ENCODE data around the gene CPS1.

DNA sequence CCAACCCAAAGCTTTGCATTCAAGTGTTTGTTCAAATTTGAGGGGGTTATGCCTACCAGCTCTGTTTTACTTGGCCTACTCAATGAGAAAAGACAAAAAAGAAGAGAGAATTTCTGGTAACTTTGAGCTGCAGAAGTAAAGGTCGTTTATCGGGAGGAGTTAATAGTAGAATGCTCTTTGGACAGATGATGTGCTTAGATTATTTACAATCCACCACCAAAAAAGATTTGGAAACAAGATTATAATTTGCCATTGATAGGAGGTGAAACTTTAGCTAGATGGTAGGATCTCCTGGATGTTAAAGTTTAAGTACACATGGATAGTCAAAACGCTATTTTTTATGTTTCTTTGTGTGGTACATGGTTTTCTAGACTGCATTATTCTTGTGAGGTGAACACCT is 24.9 kb upstream of the CPS1 start:
- TF ChIP-seq, protein P1, sequence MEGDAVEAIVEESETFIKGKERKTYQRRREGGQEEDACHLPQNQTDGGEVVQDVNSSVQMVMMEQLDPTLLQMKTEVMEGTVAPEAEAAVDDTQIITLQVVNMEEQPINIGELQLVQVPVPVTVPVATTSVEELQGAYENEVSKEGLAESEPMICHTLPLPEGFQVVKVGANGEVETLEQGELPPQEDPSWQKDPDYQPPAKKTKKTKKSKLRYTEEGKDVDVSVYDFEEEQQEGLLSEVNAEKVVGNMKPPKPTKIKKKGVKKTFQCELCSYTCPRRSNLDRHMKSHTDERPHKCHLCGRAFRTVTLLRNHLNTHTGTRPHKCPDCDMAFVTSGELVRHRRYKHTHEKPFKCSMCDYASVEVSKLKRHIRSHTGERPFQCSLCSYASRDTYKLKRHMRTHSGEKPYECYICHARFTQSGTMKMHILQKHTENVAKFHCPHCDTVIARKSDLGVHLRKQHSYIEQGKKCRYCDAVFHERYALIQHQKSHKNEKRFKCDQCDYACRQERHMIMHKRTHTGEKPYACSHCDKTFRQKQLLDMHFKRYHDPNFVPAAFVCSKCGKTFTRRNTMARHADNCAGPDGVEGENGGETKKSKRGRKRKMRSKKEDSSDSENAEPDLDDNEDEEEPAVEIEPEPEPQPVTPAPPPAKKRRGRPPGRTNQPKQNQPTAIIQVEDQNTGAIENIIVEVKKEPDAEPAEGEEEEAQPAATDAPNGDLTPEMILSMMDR (IDR thresholded peaks at IDR 0.05; ENCODE audit: insufficient read depth, low read length, poor library complexity, severe bottlenecking), result no peak
- no peak for TF ChIP-seq EZH2phosphoT487 (conservative IDR thresholded peaks at IDR 0.05; ENCODE audit: low read length)

Data from SU-DHL-6 (cell line).